Measurements from ENCODE around the gene SPARC.

SPARC gene

DNA sequence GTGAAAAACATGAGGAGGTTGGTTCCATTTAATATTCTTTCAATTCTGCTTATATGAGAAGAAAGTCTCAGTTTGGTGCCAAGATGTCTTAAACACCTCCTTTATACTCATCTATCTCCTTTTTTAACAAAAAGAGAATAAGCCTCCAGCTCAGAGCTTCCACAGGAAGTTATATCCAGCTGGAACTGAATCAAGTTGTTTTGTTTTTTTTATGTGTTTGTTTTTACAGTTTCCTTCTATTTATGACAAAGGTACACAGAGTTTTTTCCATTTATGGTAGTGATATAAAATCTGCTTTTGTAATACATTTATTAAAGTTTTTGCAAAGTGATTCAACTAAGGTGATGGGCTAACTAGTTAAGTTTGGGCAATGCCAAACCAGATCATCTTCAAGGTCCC lies 10.4 kb downstream of the SPARC start:
- no peaks in the 10 kb centered on the region for H3K9me3 ChIP-seq (ENCODE audit: insufficient read depth, low read length)
- no peak overlapping the region for H2AFZ ChIP-seq (ENCODE audit: low read depth, low read length)
- H3K27me3 ChIP-seq (ENCODE audit: low read depth, low read length) = no peaks in the 10 kb centered on the region
- TF ChIP-seq, protein P1, sequence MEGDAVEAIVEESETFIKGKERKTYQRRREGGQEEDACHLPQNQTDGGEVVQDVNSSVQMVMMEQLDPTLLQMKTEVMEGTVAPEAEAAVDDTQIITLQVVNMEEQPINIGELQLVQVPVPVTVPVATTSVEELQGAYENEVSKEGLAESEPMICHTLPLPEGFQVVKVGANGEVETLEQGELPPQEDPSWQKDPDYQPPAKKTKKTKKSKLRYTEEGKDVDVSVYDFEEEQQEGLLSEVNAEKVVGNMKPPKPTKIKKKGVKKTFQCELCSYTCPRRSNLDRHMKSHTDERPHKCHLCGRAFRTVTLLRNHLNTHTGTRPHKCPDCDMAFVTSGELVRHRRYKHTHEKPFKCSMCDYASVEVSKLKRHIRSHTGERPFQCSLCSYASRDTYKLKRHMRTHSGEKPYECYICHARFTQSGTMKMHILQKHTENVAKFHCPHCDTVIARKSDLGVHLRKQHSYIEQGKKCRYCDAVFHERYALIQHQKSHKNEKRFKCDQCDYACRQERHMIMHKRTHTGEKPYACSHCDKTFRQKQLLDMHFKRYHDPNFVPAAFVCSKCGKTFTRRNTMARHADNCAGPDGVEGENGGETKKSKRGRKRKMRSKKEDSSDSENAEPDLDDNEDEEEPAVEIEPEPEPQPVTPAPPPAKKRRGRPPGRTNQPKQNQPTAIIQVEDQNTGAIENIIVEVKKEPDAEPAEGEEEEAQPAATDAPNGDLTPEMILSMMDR (IDR thresholded peaks at IDR 0.05; ENCODE audit: low read depth, low read length) = no peak
- TF ChIP-seq EZH2phosphoT487 (IDR thresholded peaks at IDR 0.05; ENCODE audit: low read depth) = no peak
- H3K9ac ChIP-seq (ENCODE audit: low read length) = no peak overlapping the region
- no peaks in the 10 kb centered on the region for H4K20me1 ChIP-seq (ENCODE audit: insufficient read depth, low read length)
- peaks cover 10% of the 10 kb centered on the region for H3K4me1 ChIP-seq (ENCODE audit: low read length)
- no peak overlapping the region for H3K4me2 ChIP-seq (ENCODE audit: low read length)
- H3K27ac ChIP-seq (ENCODE audit: low read length) = no peak overlapping the region
- H3K4me3 ChIP-seq (ENCODE audit: low read length) = no peak overlapping the region
- no peaks in the 10 kb centered on the region for H3K36me3 ChIP-seq (replicated peaks; ENCODE audit: low read depth, low read length)
- no peaks in the 10 kb centered on the region for H3K79me2 ChIP-seq (ENCODE audit: low read length)

DNA sequence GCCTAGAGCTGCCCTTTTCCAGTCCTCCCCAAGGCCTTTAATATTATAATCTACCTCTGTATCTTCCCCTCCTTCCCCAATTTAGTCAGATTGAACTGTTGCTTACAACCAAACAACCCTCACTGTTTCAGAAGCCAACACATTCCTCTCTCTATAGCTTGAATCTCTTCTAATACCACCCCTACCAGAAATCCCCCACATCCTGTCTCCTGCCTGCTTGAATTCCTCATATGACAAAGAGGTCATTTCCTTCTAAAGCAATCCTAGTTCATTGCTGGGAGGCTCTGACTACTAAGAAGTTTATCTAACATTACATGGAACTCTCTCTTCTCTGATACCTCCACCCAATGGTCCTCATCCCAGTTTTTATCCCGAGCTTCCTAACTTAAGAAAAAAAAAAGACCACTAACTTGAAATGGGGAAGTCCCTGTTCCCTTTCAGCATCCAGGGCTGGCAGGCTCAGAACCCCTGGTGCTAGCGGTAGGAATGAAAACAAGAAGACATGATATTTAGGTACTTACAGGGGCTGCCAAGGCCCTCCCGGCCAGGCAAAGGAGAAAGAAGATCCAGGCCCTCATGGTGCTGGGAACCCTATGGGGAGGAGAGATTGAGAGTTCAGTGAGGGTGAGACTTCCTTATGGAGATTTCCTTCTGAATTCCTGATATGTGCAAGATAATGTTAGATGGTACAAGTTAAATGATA lies 11.0 kb downstream of the SPARC start:
- no peaks in the 10 kb centered on the region for H3K9me3 ChIP-seq (ENCODE audit: insufficient read depth, low read length)
- no peaks in the 10 kb centered on the region for H3K79me2 ChIP-seq (ENCODE audit: low read length)
- no peaks in the 10 kb centered on the region for H3K27me3 ChIP-seq (ENCODE audit: low read depth, low read length)
- no peak overlapping the region for H3K4me3 ChIP-seq (ENCODE audit: low read length)
- no peak overlapping the region for H3K27ac ChIP-seq (ENCODE audit: low read length)
- H3K4me1 ChIP-seq (ENCODE audit: low read length) = peaks cover 10% of the 10 kb centered on the region
- no peaks in the 10 kb centered on the region for H3K36me3 ChIP-seq (replicated peaks; ENCODE audit: low read depth, low read length)
- no peak overlapping the region for H3K4me2 ChIP-seq (ENCODE audit: low read length)
- H2AFZ ChIP-seq (ENCODE audit: low read depth, low read length) = no peak overlapping the region
- H3K9ac ChIP-seq (ENCODE audit: low read length) = no peak overlapping the region
- TF ChIP-seq, protein P1 (IDR thresholded peaks at IDR 0.05; ENCODE audit: low read depth, low read length) = no peak
- TF ChIP-seq EZH2phosphoT487 (IDR thresholded peaks at IDR 0.05; ENCODE audit: low read depth) = no peak
- H4K20me1 ChIP-seq (ENCODE audit: insufficient read depth, low read length) = no peaks in the 10 kb centered on the region

DNA sequence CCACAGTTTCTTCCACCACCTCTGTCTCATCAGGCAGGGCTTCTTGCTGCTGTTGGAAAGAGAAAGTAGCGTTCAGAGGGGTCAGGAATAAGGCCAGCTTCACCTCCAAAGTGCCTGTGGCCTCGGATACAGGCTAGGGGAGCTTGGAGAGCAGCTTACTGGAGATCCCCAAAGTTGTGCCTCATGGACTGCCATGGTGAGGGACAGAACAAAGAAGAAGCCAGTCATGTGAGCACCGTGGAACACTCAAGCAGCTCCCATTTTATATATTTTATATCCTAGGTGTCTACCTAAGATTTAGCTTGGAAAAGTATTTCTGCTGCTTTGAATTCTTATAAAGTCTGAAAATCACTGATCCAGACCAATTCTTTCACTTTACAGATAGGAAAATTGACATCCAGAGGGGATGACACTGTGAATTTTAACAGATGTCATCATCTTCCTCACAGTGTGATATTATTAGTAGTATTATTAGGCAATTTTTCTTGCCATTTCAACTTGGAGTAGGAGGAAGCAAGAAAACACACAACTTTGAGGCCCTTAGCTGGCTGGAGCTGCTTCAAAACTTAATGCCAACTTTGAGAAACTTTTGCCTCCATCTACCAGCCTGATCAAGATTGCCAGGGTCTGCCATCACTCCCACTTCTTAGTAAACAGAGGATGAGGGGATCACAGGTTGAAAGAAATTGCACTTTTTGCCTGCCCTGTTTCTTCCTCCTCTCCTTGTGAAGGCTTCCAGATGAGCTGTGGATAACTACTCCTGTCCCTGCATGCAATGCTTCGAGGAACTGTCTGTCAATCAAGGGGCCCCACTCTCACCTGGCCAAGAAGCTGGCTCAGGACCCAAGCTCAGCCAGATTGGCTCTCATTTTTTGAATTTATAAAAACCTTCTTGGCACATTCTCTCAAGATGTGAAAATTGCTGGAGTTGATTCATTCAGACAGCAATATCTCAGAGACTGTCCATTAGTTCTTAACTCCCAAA lies 11.8 kb downstream of the SPARC start:
- H3K4me2 ChIP-seq (ENCODE audit: low read length) = no peak overlapping the region
- no peaks in the 10 kb centered on the region for H3K36me3 ChIP-seq (replicated peaks; ENCODE audit: low read depth, low read length)
- H3K9ac ChIP-seq (ENCODE audit: low read length) = no peak overlapping the region
- no peak overlapping the region for H3K4me3 ChIP-seq (ENCODE audit: low read length)
- no peaks in the 10 kb centered on the region for H3K79me2 ChIP-seq (ENCODE audit: low read length)
- H4K20me1 ChIP-seq (ENCODE audit: insufficient read depth, low read length) = no peaks in the 10 kb centered on the region
- peaks cover 10% of the 10 kb centered on the region for H3K4me1 ChIP-seq (ENCODE audit: low read length)
- no peak overlapping the region for H2AFZ ChIP-seq (ENCODE audit: low read depth, low read length)
- no peak overlapping the region for H3K27ac ChIP-seq (ENCODE audit: low read length)
- TF ChIP-seq, protein P1 (IDR thresholded peaks at IDR 0.05; ENCODE audit: low read depth, low read length) = no peak
- H3K9me3 ChIP-seq (ENCODE audit: insufficient read depth, low read length) = no peaks in the 10 kb centered on the region
- no peaks in the 10 kb centered on the region for H3K27me3 ChIP-seq (ENCODE audit: low read depth, low read length)

DNA sequence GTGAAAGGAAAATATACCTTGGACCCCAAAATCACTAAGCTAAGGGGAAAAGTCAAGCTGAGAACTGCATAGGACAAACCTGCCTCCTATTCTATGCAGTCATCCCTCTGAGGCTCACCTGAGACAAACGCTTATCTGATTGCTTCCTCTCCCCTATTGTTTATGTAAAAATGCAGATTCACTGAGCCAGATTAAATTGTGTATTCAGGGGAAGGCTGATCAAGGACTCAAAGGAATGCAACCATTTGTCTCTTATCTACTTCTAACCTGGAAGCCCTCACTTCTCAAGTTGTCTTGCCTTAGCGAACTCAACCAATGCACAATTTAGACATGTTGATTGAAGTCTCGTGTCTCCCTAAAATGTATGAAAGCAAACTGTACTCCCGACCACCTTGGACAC lies 13.3 kb downstream of the SPARC start:
- Histone ChIP-seq H3K9me3 (ENCODE audit: insufficient read depth, low read length) (no peaks in the 10 kb centered on the region), H4K20me1 (ENCODE audit: insufficient read depth, low read length) (no peaks in the 10 kb centered on the region), H3K27me3 (ENCODE audit: low read depth, low read length) (no peaks in the 10 kb centered on the region), H3K9ac (ENCODE audit: low read length) (no peak overlapping the region), H3K36me3 (replicated peaks; ENCODE audit: low read depth, low read length) (no peaks in the 10 kb centered on the region), H3K79me2 (ENCODE audit: low read length) (no peaks in the 10 kb centered on the region), H3K4me2 (ENCODE audit: low read length) (no peak overlapping the region), H3K4me3 (ENCODE audit: low read length) (no peak overlapping the region), H2AFZ (ENCODE audit: low read depth, low read length) (no peak overlapping the region), H3K4me1 (ENCODE audit: low read length) (peaks cover 10% of the 10 kb centered on the region), H3K27ac (ENCODE audit: low read length) (no peak overlapping the region)
- TF ChIP-seq EZH2phosphoT487 (IDR thresholded peaks at IDR 0.05; ENCODE audit: low read depth) = no peak
- TF ChIP-seq, protein P1 (IDR thresholded peaks at IDR 0.05; ENCODE audit: low read depth, low read length) = no peak

All from OCI-LY3 (cell line).